GM18520 (cell line): ENCODE results near the gene PCK1.

Source experiments
- ATAC-seq: cut with Tn5 transposase; IDR thresholded peaks from one replicate; pipeline ENCODE4 v1.9.1; 2021; ENCODE audit not compliant: unreplicated experiment

The PCK1 gene

DNA sequence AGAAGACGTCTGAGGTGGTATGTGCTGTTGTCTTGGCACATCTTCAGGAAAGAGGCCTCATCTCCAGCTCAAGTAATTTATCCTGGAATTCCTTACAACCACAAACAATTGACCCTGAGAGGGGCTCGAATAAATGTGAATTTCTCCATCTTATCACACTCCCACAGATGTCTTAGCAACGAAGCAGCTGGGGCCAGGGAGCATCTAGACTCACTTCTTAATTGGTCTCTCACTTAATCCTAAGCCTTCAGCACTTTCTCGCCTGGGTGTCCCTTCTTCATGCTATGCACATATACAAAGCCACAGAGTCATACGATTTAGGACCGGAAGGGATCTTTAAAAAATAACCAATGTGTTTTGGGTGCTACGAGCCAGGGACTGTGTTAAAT, 27.1 kb downstream of the PCK1 start:
- ATAC-seq: no peak

DNA sequence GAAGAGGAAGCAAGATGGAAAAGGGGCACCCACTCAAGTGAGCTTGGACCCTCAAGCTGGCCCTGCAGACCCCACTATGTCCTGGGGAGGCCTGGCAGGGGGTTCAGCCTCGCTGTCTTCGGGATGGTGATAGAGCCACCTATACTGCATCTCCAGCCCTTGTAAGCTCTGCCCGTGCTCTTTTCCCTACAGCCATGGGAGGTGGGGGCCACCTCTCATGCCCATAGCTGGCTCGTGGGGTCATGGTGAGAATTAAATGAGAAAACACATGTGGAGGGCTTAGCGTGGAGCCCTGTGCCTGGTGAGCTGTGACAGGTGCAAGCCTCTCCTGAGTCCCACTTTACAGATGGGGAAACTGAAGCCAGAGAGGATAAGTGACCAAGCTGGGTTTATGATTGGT, 27.7 kb downstream of the PCK1 start:
- no peak for ATAC-seq

DNA sequence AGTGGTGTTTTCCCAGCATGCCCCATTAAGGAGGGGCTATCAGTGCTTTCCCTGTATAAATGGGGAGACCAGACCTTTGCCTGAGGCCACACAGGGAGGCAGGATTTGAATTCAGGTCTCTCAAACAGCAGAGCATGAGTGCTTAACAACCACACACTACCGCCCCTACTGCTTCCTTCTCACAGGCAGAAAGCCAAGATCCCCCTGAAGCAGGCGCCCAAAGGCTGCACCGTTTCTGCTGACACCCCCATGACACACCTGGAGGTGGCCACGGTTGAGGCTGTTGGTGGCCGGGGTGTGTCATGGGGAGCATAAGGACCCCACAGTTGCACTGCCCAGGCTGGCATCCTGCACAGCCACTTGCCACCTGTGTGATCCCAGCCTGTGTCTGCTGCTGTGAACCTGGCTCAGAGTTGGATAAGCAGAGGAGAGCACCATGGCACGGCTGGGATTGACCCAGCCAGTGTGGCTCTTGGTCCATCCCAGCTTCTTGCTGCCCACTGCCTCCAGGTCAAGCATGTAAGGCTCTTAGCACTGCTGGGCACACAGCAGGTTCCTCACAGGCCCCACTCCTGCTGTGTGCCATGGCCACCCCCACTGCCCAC, 28.3 kb downstream of the PCK1 start:
- no peak for ATAC-seq

DNA sequence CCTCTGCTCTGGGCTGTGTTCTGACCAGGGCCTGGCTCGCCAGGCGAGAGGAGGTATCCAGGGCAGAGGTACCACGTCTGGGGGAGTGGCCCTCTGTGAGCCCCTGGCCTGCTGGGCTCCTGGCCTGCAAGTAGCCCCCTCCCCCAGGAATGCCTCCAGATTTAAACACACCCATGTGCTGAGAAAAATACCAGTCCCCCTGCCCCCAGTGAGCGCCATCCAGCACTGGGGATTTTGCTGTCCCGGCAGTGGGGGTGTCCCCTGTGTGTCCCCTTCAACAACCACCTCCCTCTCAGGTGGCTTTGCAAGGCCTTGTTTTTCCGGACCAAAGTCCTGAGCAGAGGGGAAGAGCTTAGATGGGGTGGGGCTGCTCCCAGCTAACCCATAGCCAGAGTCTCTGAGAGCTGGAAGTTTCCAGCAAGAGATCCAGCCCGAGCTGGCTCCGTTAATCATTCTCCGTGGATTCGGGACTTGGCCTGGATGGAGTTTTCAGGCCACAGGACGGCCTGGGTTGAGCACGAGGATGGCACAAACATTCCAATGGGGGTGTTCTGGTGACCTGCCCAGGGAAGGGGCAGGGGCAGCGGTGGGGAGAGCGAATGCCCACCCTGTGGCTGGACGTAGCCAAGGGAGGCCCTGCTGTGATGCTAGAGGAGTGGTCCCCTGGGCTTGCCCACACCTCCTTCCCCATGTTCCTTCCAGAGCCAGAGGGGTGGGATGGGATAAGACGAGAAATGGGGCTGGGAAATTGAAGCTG, 29.0 kb downstream of the PCK1 start:
- ATAC-seq: no peak

DNA sequence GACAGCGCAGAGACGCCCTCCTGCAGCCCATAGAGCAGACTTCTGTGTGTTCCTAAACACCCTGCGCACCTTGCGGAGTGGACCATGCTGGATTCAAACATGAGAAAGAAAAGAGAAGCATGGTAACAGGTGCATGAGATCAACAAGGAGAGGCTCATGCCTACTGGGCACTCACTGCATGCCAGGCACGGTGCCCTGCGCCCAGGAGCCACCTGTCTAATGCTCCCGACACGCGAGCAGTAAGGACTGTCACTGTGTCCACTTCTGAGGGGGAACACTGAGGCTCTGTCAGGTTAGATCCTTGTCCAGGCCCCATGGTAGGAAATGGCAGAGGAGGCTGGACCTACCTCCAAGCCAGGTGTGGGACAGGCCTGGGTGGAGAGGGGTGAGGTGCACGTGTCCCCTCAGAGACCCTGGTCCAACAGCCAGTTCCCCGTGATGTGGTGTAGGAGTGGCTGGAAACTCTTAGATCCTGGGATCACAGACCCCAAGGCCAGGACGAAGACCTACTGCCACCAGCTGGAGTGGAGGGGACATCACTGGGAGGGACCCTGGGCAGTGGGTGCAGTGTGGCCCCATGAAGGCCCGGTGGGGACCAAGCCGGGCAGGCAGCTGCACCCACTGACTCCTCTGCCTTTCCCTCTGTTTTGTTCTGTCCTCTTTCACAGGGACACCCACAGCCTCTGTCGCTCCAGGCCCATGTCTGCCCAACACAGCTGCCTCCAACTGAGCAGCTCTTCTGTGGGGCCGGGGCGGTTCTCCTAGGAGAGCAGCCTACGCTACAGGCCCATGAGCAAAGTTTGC, 29.8 kb downstream of the PCK1 start:
- ATAC-seq: no peak

DNA sequence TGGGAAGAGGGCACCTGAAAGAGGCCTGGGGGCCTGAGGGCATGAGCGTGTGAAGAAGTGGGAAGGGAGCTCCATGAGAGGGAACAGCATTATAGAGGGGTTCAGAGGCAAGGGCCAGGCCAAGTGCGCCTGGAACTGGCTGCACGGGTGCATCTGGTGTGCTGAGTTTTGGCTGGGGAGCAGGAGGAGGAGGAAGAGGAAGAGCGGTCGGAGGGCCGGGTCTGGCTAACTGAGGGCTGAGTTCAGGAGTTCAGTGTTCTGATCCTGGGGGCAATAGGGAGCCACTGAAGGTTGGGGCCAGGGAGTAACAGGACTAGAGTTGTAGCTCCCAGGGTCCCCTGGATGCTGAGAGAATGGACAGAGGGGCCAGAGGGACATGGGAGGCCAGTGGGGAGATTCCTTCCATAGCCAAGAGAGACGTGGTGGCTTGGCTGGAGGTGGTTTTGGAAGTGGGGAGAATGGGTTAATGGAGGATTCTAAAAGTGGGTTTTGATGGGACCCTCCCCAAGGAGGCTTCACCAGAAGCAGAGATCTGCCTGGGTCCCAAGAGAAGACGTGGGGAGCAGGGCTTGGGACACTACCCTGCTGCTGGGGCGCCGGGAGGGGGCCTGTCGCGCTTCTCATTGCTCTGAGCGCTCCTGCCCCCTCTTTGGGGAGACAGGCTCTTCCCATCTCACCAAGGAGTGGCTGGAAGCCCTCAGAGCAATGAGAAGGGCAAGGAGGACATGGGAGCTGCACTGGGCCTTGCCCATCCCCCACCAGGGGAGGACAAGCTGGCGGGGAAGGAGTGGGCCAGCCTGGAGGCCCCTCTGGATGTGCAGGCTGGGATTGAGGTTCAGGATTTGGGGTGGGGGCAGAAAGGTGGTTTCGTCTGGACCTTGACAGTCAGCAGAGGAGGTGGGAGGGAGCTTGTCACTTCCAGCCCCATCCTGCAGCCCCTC, 30.6 kb downstream of the PCK1 start:
- no peak for ATAC-seq

DNA sequence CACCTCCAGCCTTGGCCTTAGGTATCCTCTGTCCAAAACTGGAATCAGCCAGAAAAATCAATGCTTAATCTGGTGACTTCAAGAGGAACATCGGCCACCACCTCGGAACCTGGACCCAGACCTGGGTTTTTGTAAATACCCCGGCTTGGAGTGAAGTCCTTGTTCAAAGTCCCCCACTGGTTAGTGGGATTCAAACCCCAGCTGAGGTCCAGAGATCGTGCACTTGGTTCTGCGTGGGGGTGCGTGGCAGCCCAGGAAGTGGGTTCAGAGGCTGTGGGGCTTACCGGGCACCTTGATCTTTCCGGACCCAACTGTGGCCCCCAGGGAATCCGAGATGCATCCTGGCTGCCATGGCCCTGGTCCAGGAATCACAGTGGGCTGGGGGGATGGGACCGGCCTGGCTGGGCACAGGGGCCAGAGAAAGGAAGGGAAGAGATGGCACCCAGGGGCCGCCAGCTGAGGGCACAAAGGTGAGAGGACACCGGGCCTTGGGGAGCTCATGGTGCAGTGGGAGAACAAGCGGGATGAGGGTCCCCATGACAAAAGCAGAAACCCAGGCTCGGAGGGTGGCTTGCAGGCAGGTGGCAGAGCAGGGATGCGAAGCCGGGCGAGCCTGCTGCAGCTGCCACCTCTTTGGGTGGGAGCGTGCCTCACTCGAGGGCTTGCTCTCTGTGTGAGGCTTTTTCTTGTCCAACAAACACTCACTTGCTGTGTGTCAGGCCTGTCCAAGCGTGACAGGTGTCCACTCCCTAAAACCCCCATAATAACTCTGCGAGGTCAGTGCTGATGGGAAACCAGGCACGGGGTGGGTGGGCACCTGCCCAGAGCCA, 31.6 kb downstream of the PCK1 start:
- ATAC-seq: no peak

DNA sequence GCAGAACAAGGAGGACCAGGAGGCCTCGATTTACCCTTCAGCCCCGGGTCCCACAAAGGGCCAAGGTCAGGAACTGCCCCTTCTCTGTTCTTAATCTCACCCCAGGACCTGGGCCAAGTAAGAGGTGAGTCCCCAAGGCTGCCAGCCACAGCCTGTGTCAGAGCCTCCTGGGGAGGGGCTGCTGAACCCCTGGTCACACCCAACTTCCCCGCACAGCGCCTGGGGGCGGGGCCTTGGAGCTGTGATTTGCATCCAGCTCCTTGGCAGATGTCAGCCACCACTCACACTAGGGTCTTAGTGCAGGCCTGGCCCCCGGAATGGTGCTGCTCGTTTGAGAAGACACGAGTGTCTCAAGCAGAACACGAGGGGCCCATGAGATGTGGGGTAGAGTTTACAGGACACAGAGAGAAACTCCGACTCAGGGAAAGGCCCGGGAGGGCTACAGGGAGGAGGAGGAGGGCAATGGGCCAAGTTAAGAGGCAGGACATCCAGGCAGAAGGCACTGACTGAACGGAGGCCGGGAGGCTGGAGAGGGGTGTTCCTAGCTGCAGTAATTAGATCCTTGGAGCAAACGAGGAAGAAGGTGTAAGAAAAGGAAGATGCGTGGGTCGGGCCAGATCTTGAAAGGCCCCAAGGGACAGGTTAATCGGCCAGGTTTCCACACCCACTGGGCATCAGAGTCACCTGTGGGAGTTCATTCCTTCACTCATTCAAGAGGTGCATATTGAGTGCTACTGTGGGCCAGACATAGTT, 32.4 kb downstream of the PCK1 start:
- ATAC-seq: no peak

DNA sequence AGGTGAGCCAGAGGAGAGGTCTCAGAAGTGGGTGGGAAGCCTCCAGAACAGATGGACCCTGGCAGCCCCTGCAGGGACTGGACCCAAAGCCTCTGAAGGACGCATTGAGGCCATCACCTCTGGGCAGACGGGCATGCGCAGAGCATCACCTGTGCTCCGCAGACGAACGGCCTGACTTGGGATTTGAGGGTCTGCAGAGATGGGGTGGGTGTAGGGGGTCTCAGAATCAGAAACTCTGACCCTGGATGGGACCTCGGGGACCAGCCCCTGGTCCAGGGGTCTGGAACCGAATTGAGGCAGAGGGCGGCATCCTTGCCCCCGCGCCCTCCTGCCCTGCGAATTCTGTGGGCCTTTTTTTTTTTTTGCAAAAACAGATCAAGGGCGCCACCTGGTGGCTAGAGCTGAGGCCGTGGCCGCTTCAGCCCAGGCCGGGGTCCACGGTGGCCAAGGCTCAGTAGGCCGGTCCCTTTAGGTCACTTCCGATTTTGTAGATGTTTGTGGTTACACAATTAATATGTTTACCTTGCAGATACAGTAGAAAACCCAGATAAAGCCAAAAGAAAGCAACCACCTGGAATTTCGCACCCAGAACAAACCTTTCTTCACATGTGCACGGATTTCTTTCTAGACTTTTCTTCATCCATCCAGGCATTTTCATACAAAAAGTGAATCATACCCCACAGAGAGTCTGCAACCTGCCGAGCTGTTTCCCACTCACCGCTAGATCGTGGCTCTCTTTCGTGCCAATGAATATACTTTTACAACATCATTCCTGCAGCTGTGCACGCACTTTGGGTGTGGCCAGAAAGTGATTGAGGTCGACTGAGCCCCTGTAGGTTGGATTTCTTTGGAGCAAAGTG, 33.4 kb downstream of the PCK1 start:
- ATAC-seq: no peak

DNA sequence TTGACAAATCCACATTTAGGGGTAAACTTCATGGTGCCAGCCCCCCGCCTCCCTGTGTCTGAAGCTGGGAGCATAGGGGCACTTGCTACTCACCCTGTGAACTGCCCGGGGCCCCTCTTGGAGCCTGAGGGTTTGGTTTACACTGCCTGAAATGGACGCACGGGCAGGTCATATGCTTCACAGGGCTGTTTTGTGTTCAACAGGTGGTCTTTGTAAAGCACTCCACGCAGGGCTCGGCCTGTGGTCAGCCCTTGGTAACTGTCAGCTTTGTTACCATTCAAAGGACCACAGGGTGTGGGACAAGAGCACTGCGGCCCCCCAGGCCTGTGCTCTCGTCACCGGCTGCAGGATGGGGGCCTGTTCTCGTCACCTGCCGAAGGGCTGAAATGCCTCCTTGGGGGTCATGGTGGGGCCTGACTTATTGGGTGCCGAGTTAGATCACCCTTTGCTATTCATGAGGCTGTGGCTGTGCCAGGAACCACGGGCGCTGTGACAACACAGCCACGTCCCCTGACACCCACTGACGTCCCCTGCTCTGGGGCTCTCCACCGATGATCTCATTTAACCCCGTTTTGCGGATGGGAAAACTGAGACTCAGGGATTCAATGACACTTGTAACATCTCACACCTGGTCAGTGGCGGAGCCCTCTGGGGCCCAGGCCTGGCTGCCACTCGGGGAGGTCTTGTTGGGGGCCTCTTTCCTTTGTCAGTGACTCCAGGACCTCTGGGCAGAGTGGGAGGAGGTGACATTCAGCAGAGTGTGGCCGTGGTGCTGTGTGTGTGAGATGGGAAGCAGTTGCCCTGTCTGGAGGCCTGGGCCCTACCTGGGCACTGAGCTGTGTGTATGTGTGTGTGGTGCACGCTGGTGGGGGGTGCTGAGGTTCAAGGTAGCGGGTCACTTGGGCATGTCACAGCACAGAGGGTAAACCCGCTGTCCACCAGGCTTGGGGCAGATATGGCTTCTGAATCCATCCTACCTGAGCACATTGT, 34.4 kb downstream of the PCK1 start:
- no peak for ATAC-seq

DNA sequence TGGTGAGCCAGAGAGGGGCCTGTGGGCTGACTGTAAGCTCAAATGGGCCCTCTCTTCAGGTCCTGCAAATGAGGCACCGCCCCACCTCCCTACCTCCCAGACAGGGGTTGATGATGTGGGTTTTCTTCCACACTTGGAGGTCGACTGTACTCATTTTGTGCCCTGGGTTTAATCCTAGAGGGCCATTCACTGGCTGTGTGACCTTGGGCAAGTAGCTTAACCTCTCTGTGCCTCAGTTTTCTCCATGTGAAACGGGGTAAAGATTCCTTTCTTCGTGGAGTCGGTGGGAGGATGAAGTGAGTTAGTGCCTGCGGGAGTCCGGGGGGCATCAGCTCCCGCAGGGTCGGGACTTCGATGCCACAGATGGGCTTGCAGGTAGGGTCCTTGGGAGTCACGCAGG, 35.4 kb downstream of the PCK1 start:
- no peak for ATAC-seq

DNA sequence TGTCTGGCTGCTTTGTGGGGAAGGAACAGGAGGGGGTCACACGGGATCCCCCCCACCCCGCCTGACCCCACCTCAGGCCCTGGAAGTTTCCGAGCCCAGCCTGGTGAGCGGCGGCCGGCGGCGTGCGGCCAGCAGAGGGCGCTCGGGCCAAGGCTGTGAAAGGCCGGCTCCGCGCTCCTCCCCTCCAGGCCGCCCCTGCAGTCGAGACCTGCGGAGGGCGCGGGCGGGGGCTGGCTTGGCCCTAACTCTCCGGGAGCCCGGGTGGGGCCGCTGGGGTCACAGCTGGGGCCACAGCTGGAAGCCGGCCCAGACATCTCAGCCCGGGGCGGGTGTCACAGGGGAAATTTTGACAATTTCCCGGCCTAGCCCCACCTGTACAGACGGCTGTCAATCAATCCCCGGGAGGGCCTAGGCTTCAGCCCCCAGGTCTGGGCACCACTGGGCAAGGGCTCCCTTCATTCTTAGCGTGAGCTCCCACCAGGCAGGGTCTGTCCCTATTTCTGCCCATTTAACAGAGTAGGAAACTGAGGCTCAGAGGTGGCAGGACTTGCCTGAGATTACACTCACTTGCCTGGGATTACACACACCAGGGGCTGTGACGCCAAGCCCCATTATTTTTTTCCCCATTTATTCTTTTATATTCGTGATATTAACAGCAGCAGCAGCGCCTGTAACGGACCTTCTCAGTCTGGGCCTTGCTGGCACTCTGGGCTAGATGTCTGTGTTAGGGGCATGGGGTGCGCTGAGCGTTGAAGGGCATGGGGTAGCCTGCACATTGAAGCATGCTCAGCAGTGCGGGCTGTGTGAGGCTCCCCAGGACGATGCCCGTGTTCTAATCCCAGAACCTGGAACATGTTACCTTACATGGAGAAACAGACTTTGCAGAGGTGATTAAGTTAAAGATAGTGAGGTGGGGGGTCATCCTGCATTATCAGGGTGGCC, 36.4 kb downstream of the PCK1 start:
- ATAC-seq: no peak

DNA sequence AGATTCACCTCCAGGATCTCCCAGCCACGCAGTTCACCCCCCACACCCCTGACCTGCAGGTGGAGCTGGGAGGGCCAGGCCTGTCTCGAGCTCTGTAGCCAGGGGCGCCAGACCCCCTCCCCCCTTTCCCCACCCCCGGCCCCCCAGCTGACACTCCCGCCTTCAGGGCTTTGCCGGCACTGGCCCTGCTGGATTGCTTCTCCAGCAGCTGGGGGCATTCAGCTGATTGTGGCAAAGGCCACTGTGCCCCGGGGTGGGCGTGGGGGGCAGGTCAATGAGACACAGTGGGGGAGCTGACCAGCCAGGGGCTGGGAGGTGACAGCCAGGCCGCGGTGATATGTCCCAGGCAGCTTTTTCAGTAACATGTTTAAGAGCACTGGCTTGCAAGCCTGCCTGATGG, 37.1 kb downstream of the PCK1 start:
- no peak for ATAC-seq

DNA sequence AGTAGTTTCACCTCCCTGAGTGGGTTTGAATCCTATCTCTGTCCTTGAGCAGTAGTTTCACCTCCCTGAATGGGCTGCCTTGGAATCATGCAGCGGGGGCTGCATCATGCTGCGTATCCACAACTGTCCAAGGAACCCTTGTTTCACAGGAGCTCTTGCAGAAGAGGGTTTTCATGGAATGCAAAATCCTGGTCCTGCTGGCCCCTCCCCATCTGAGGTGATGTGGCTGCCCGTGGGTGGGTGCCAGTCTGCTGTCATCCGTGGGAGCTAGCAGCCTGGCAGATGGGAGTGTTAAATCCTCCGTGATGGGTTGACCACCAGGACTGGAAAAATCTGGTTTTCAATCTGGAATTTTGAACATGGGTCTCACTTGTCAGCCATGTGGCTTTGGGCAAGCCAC, 37.6 kb downstream of the PCK1 start:
- ATAC-seq: no peak

DNA sequence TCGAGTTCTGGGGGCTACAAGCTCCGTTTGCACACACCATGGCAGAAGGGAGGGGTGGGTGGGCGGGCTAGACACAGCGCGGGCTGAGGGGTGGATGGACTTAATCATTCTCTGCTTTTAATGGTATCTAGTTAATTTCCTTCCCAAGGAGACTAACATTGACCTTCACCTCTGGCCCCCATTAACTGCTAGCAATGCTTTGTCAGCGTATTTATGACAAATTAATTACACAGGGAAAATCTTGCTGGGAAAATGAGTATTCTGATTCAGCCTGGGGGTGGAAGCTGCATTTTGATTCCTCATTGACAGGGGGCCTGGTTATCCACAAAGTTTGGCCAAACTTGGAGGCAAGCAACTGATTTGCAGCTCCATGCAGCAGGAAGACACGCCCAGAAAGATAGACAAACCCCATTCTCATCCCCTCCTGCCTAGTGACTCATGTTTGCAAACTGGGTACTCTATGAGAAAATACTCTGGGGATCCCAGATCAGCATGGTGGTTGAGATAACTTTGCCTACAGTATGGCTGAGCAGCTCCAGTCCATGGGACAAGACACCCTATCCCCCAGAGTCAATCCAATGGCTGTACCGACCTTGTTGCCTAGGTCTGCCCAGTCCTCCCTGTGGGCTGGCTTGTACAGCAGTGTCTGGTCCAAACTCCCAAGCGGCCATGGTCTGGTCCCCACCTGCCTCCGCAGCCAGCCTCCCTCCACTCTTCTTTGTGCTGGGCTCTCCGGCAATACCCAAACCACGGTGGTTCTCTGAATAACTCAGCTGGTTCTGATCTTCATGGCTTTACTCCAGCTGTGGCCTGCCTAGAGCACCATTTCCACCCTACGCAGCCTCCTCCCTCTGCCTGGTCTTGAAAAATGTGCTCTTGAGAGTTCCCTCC, 39.7 kb downstream of the PCK1 start:
- no peak for ATAC-seq
